ENCODE measurements around the gene DLGAP1. TPM values are rescaled to one million over a fixed set of nuclear protein-coding genes. Genes with fewer than 3 reads are reported as not detected.

The DLGAP1 gene
- total and polyA plus RNA-seq, 2 of the 4 experiments (the other 2 are of a cell fraction), result under 0.01 to 0.09 TPM

- Histone ChIP-seq H4K91ac (ENCODE audit: insufficient read depth, low read depth, low read length) (no peak overlapping the region), H4K8ac (ENCODE audit: low read depth in 2 of 2, low read length in 2 of 2) (no peak overlapping the region), H3K36me3 (ENCODE audit: control insufficient read depth, insufficient read depth, low read length) (no peaks in the 10 kb centered on the region), H3K4ac (ENCODE audit: low read depth, low read length) (no peak overlapping the region), H2BK15ac (ENCODE audit: low read depth, low read length) (no peak overlapping the region), H3K9me1 (ENCODE audit: insufficient read depth, low read length) (no peaks in the 10 kb centered on the region), H4K5ac (ENCODE audit: low read depth, low read length) (no peak overlapping the region), H2AK5ac (ENCODE audit: low read depth, low read length) (no peak overlapping the region), H3K4me2 (ENCODE audit: low read depth, low read length) (no peak overlapping the region), H2BK20ac (ENCODE audit: low read depth, low read length) (no peak overlapping the region), H3K14ac (replicated peaks; ENCODE audit: low read depth, low read length) (no peak overlapping the region), H2AK9ac (replicated peaks; ENCODE audit: low read depth, low read length, poor library complexity) (no peak overlapping the region), H3K4me1 (ENCODE audit: control insufficient read depth, insufficient read depth, low read length) (no peaks in the 10 kb centered on the region), H2BK5ac (ENCODE audit: low read depth, low read length, poor library complexity, severe bottlenecking) (no peak overlapping the region), H2BK120ac (ENCODE audit: low read depth, low read length) (no peak overlapping the region), H4K20me1 (ENCODE audit: insufficient read depth, low read length) (no peaks in the 10 kb centered on the region), H3K4me3 (ENCODE audit: insufficient read depth, low read depth, low read length) (no peak overlapping the region), H3K79me1 (ENCODE audit: low read depth in 1 of 2, low read length in 2 of 2) (no peaks in the 10 kb centered on the region), H3K23ac (ENCODE audit: low read depth, low read length) (no peak overlapping the region), H3K27ac (ENCODE audit: insufficient read depth, low read length) (no peak overlapping the region), H3K9ac (ENCODE audit: low read depth, low read length) (no peak overlapping the region), H3K56ac (ENCODE audit: extremely low read depth, insufficient read depth, low read length) (no peak overlapping the region), H3K18ac (ENCODE audit: low read depth, low read length) (no peak overlapping the region), H2AFZ (replicated peaks; ENCODE audit: low read length, poor library complexity) (no peak overlapping the region), H3K9me3 (ENCODE audit: control insufficient read depth, insufficient read depth, low read length) (peaks cover 7% of the 10 kb centered on the region), H3K27me3 (ENCODE audit: control insufficient read depth, insufficient read depth, low read length) (no peaks in the 10 kb centered on the region)
- intact Hi-C loops (cut with micrococcal nuclease) (no loop called here), in situ Hi-C loops (cut with MboI; ENCODE audit: low sequenced_read_pairs) (no loop called here), dilution Hi-C loops (cut with HindIII; ENCODE audit: low sequenced_read_pairs, unreplicated experiment) (no loop called here)
- ATAC-seq (ENCODE audit: low read depth), result no peak
- no TSS peak for BruUV-seq (replicated peaks)
- TF ChIP-seq CEBPB (IDR thresholded peaks at IDR 0.05; ENCODE audit: low read depth, low read length) (peak; percentile 63), RCOR1 (IDR thresholded peaks at IDR 0.05; ENCODE audit: insufficient replicate concordance, low read length) (no peak)
- ChIA-PET POLR2A (ENCODE audit: unreplicated experiment) (no interaction called here), CTCF (no interaction called here)
- no peak for DNase-seq
- no CpG with 5 or more reads among the region's 2 CpGs for WGBS, 2 experiments (ENCODE audit: extremely low coverage in 2 of 2, insufficient read length in 1 of 2)
Measured at GRCh38 chr18:4271952-4272351, 183.2 kb downstream of the DLGAP1 start.
